GM21717 (cell line): ENCODE results near the gene SLC35F1.
A peak's percentile ranks its signal among the peaks of the same experiment; 100 is the strongest.

Experiments used
- ATAC-seq: cut with Tn5 transposase; IDR thresholded peaks from one replicate; pipeline ENCODE4 v1.9.1; 2021; ENCODE audit warnings: mild to moderate bottlenecking, moderate library complexity; ENCODE audit not compliant: unreplicated experiment

SLC35F1 gene

GRCh38 chr6:118344014-118344670 lies 437.1 kb downstream of the SLC35F1 start:
- no peak for ATAC-seq

- ATAC-seq = no peak
These were observed 443.9 kb downstream of the SLC35F1 start for GRCh38 chr6:118350881-118351430.

DNA sequence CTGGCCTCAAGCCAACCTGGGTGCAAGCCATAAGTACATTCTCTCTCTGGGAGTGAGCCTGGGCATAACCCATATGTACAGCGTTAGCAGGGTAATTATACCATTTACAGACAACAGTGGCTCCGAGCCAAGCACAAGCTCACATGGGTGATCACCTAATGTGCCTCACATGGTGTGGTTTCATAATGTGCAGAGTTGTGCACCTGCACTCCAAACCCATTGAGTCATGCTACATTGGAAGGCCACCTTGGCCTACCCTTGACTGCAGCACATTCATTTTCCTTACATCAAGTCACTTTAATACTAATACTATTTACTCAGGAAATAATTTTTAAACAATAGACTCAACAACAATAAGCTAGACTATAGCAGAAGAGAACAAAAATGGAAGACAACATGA lies 446.5 kb downstream of the SLC35F1 start:
- ATAC-seq = no peak

DNA sequence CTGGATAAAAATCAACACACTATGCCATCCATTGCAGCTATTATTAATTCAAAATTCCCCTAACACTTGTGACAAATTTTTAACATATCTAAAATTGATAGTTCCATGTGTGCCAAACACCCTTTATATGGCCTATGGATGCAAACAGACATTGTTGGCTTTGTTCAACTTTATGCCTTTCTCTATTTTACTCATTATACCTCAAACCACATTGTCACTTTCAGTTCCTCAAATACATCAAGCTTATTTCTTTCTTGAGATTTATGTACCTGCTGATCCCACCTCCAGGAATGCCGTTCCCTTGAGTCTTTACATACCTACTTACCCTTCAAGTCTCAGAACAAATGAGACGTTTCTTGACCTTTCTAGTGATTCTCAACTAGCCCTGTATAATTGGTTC lies 447.6 kb downstream of the SLC35F1 start:
- peak; percentile 97 for ATAC-seq

GRCh38 chr6:118356054-118356453 lies 449.0 kb downstream of the SLC35F1 start:
- ATAC-seq = no peak

- no peak for ATAC-seq
These were observed 449.6 kb downstream of the SLC35F1 start for GRCh38 chr6:118356686-118357085.
